ENCODE measurements around the gene SERPINI2. TPM values are rescaled to one million over a fixed set of nuclear protein-coding genes. Genes with fewer than 3 reads are reported as not detected.
A peak's percentile ranks its signal among the peaks of the same experiment; 100 is the strongest.

SERPINI2 gene
- total RNA-seq, result 1 to 10 TPM in 1 of 4 donors, not detected in 3; 2.7 TPM

DNA sequence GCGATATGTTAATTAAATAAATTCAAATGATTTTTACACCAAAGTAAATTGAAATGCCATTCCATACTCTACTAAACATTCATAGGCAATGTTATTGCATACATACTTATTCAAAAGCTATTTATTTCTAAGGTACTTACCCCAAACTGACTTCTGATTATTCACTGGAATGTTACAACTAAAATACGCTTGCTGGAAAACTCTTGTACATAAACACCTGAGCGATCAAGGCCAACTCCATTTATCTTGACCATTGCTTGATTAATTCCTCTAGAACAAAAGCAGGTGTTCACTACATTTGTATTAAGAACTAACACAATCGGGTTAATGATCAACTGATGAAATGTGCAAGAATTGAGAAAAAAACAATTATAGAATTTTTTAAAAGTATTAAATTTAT is at the start of gene SERPINI2:
Gene SERPINI2 (minus strand): TSS at position 180 of the 400 bp plus-strand sequence. CDS start 2,208 bp downstream, outside the sequence.
- TF ChIP-seq, protein P1, sequence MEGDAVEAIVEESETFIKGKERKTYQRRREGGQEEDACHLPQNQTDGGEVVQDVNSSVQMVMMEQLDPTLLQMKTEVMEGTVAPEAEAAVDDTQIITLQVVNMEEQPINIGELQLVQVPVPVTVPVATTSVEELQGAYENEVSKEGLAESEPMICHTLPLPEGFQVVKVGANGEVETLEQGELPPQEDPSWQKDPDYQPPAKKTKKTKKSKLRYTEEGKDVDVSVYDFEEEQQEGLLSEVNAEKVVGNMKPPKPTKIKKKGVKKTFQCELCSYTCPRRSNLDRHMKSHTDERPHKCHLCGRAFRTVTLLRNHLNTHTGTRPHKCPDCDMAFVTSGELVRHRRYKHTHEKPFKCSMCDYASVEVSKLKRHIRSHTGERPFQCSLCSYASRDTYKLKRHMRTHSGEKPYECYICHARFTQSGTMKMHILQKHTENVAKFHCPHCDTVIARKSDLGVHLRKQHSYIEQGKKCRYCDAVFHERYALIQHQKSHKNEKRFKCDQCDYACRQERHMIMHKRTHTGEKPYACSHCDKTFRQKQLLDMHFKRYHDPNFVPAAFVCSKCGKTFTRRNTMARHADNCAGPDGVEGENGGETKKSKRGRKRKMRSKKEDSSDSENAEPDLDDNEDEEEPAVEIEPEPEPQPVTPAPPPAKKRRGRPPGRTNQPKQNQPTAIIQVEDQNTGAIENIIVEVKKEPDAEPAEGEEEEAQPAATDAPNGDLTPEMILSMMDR (IDR thresholded peaks at IDR 0.05), result no peak
- no peak for DNase-seq (ENCODE audit: low spot score)
- ATAC-seq (ENCODE audit: low FRiP score), result no peak

GRCh38 chr3:167521006-167521355 is 47.1 kb upstream of the SERPINI2 start:
- TF ChIP-seq, protein P1 (IDR thresholded peaks at IDR 0.05), result no peak
- DNase-seq (ENCODE audit: low spot score) (no peak), ATAC-seq (ENCODE audit: low FRiP score) (peak; percentile 57)

GRCh38 chr3:167520266-167521005 is 46.6 kb upstream of the SERPINI2 start:
- ATAC-seq (ENCODE audit: low FRiP score) (no peak), DNase-seq (ENCODE audit: low spot score) (no peak)
- TF ChIP-seq, protein P1 (IDR thresholded peaks at IDR 0.05), result no peak

DNA sequence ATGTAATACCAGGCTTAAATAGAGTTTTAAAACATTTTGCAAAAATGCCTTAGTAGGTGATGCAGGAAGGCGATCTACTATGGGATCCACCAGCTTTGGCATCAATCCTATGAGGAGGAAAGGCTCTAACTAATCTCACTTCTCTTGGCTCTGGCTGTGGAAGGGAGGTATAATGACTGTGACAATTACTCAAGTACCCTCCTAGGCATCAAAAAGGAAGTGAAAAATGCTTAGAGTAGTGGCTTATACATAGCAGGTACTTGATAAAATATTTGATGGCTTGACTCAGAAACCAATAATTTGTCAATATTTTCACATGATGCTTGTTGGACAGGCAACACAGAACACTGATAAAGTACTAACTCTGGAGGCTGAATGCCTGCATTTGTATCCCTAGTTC is 34.1 kb upstream of the SERPINI2 start:
- no peak for ATAC-seq (ENCODE audit: low FRiP score)
- TF ChIP-seq, protein P1 (IDR thresholded peaks at IDR 0.05), result no peak

DNA sequence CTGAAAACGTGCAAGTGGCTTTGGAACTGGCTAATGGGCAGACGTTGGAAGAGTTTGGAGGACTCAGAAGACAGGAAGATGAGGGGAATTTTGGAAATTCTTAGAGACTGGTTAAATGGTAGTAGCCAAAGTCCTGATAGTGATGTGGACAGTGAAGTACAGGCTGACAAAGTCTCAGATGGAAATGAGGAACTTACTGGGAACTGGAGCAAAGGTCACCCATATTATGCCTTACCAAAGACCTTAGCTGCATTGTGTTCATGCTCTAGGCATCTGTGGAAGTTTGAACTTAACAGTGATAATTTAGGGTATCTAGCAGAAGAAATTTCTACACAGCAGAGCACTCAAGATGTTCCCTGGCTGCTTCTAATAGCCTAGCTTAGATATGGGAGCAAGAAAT is 28.6 kb upstream of the SERPINI2 start:
- TF ChIP-seq, protein P1 (IDR thresholded peaks at IDR 0.05), result no peak
- no peak for ATAC-seq (ENCODE audit: low FRiP score)

More for the DNA sequence above, 34.1 kb upstream of the SERPINI2 start:
- DNase-seq (ENCODE audit: low spot score), result no peak

DNA sequence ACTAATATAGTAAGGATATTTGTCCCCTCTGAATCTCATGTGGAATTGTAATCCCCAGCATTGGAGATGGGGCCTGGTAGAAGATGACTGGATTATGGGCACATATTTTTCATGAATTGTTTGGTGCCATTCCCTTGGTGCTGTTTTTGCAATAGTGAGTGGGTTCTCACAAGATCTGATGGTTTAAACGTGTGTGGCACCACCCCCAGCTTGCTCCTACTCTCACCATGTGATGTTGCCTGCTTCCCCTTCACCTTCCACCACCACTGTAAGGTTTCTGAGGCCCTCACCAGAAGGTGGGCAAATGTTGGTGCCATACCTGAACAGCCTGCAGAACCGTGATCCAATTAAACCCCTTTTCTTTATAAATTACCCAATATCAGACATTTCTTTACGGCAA is 28.1 kb upstream of the SERPINI2 start:
- TF ChIP-seq, protein P1 (IDR thresholded peaks at IDR 0.05), result no peak
- no peak for ATAC-seq (ENCODE audit: low FRiP score)
- no peak for DNase-seq (ENCODE audit: low spot score)

More for the DNA sequence above, 28.6 kb upstream of the SERPINI2 start:
- no peak for DNase-seq (ENCODE audit: low spot score)

GRCh38 chr3:167497903-167498302 is 24.1 kb upstream of the SERPINI2 start:
- DNase-seq (ENCODE audit: low spot score), result no peak
- ATAC-seq (ENCODE audit: low FRiP score), result no peak
- TF ChIP-seq, protein P1 (IDR thresholded peaks at IDR 0.05), result no peak
